ENCODE measurements around the gene COL15A1.

DNA sequence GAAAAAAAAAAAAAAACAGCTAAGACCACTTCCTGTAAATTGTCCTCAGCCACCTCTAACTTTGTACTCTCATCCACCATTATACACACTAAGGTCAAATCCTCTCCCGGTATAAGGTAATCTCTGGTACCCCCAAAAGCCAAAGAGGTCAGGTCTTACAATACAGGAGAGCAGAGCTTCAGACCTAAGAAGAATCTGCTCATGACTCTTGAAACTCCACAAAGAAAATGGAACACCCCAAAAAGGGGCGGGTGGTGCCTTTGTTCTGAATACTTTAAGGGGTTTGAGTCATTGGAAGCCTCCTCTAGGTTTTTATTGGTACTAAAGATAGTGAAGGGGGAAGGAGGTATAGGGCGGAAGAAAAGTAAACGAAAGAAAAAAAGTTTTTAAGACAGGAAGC, 69.8 kb downstream of the COL15A1 start:
- TF ChIP-seq, protein P1, sequence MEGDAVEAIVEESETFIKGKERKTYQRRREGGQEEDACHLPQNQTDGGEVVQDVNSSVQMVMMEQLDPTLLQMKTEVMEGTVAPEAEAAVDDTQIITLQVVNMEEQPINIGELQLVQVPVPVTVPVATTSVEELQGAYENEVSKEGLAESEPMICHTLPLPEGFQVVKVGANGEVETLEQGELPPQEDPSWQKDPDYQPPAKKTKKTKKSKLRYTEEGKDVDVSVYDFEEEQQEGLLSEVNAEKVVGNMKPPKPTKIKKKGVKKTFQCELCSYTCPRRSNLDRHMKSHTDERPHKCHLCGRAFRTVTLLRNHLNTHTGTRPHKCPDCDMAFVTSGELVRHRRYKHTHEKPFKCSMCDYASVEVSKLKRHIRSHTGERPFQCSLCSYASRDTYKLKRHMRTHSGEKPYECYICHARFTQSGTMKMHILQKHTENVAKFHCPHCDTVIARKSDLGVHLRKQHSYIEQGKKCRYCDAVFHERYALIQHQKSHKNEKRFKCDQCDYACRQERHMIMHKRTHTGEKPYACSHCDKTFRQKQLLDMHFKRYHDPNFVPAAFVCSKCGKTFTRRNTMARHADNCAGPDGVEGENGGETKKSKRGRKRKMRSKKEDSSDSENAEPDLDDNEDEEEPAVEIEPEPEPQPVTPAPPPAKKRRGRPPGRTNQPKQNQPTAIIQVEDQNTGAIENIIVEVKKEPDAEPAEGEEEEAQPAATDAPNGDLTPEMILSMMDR (IDR thresholded peaks at IDR 0.05; ENCODE audit: insufficient read depth, low read length), result no peak
- TF ChIP-seq, protein P2, sequence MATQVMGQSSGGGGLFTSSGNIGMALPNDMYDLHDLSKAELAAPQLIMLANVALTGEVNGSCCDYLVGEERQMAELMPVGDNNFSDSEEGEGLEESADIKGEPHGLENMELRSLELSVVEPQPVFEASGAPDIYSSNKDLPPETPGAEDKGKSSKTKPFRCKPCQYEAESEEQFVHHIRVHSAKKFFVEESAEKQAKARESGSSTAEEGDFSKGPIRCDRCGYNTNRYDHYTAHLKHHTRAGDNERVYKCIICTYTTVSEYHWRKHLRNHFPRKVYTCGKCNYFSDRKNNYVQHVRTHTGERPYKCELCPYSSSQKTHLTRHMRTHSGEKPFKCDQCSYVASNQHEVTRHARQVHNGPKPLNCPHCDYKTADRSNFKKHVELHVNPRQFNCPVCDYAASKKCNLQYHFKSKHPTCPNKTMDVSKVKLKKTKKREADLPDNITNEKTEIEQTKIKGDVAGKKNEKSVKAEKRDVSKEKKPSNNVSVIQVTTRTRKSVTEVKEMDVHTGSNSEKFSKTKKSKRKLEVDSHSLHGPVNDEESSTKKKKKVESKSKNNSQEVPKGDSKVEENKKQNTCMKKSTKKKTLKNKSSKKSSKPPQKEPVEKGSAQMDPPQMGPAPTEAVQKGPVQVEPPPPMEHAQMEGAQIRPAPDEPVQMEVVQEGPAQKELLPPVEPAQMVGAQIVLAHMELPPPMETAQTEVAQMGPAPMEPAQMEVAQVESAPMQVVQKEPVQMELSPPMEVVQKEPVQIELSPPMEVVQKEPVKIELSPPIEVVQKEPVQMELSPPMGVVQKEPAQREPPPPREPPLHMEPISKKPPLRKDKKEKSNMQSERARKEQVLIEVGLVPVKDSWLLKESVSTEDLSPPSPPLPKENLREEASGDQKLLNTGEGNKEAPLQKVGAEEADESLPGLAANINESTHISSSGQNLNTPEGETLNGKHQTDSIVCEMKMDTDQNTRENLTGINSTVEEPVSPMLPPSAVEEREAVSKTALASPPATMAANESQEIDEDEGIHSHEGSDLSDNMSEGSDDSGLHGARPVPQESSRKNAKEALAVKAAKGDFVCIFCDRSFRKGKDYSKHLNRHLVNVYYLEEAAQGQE (IDR thresholded peaks at IDR 0.05; ENCODE audit: insufficient replicate concordance, low read depth), result no peak
- TF ChIP-seq GABPA (IDR thresholded peaks at IDR 0.05; ENCODE audit: low read depth) (no peak), POLR2AphosphoS5 (IDR thresholded peaks at IDR 0.05; ENCODE audit: low read depth) (no peak), SPI1 (IDR thresholded peaks at IDR 0.05; ENCODE audit: borderline replicate concordance, low read depth) (no peak)
